ENCODE measurements around the gene PAPPA. TPM values are rescaled to one million over a fixed set of nuclear protein-coding genes. Genes with fewer than 3 reads are reported as not detected.

PAPPA gene
- total RNA-seq, 6 experiments from 2014 or later: 0.07 to 0.50 (median 0.32) TPM

DNA sequence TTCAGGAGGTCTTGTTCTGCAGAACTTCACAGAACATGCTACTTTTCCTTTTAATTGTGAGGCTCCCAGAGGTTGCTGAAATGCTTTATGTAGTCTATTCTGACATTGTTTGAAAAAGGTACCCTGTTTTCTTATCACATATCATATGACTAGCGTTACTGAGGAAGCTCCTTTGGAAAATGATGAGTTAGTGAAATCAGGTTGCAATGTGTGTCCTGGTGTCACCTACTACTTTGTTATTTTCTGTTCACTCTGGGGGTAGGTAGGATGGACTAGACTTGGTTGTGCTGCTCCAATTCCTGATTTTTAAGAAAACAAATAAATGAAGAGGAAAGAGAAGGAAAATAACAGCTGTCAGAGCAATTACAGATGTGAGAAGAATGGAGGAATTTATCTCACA lies 93.7 kb downstream of the PAPPA start:
- Histone ChIP-seq H3K4me1 (peaks cover 0 to 7% (median 0%) of the 10 kb centered on the region in 4 donors), H3K9me3 (no peaks in the 10 kb centered on the region), H3K4me3 (no peak overlapping the region), H3K27ac (no peak overlapping the region), H3K27me3 (no peaks in the 10 kb centered on the region), H3K36me3 (no peaks in the 10 kb centered on the region)
- TF ChIP-seq, protein P1, sequence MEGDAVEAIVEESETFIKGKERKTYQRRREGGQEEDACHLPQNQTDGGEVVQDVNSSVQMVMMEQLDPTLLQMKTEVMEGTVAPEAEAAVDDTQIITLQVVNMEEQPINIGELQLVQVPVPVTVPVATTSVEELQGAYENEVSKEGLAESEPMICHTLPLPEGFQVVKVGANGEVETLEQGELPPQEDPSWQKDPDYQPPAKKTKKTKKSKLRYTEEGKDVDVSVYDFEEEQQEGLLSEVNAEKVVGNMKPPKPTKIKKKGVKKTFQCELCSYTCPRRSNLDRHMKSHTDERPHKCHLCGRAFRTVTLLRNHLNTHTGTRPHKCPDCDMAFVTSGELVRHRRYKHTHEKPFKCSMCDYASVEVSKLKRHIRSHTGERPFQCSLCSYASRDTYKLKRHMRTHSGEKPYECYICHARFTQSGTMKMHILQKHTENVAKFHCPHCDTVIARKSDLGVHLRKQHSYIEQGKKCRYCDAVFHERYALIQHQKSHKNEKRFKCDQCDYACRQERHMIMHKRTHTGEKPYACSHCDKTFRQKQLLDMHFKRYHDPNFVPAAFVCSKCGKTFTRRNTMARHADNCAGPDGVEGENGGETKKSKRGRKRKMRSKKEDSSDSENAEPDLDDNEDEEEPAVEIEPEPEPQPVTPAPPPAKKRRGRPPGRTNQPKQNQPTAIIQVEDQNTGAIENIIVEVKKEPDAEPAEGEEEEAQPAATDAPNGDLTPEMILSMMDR (IDR thresholded peaks at IDR 0.05): no peak
- TF ChIP-seq POLR2A (IDR thresholded peaks at IDR 0.05): no peak
- DNase-seq (no peak), ATAC-seq (no peak)
- WGBS (ENCODE audit: insufficient coverage, low coverage, low lambda C conversion rate, missing lambda C conversion rate): 64% methylated on average over 1 of the region's 1 CpG
- intact Hi-C loops (cut with DNase I): no loop called here

DNA sequence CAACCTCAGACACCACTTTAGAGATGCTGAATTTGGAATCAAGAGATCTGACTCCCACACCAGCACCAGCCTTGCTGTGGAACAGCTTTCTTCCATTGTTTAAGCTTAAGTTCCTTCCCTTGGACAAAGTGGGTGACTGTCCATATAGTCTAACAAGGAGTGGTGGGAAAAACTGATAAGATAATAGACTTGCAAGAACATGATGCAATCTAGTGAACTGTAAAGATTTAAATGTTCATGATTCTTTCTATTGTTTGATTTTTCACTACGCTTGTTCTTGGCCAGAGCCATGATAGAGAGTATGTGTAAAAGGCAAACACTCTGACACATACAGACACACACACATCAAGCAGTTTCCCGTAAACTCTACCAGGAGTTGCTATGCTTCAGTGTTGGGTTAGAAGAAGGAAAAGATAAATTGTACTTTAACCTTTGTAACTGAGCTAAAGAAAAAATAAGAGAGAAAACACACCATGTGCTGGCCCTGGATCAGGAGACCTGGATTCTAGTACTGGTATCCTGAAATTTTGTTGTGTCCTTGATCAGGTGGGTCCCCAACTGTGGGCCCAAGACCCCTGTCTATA lies 94.3 kb downstream of the PAPPA start:
- Histone ChIP-seq H3K36me3 (no peaks in the 10 kb centered on the region), H3K27ac (no peak overlapping the region), H3K4me1 (peaks cover 0 to 7% (median 0%) of the 10 kb centered on the region in 4 donors), H3K9me3 (no peaks in the 10 kb centered on the region), H3K27me3 (no peaks in the 10 kb centered on the region), H3K4me3 (no peak overlapping the region)
- ATAC-seq: peak in 3 of 4 donors; percentile 30 to 80 (median 53)
- intact Hi-C loops (cut with DNase I): no loop called here
- no peak for DNase-seq
- TF ChIP-seq POLR2A (IDR thresholded peaks at IDR 0.05): no peak
- TF ChIP-seq, protein P1 (IDR thresholded peaks at IDR 0.05): no peak
- WGBS (ENCODE audit: insufficient coverage, low coverage, low lambda C conversion rate, missing lambda C conversion rate): 66% methylated on average over 2 of the region's 2 CpGs

DNA sequence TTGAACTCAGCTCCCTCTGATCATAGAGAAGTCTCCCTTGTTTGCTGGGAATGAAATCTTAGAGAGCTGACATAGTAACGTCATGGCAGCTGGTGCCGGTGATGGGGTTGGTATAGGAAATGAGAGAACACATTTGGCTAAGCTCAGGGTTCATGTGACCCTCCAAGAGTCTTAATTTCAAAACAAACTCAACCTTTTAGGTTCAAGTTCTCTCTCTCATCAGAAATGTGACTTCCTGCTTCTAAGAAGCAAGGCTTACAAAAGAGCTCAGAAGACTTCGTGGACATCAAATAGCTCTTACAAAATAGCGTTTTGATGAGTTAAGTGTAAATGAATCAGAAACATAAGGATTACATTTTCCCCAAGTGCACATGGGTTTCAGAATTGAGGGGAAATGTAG lies 97.3 kb downstream of the PAPPA start:
- Histone ChIP-seq H3K9me3 (no peaks in the 10 kb centered on the region), H3K27ac (no peak overlapping the region), H3K4me1 (peaks cover 0 to 7% (median 0%) of the 10 kb centered on the region in 4 donors), H3K36me3 (no peaks in the 10 kb centered on the region), H3K4me3 (no peak overlapping the region), H3K27me3 (no peaks in the 10 kb centered on the region)
- DNase-seq: no peak
- WGBS (ENCODE audit: insufficient coverage, low coverage, low lambda C conversion rate, missing lambda C conversion rate): 54% methylated on average over 4 of the region's 4 CpGs
- intact Hi-C loops (cut with DNase I): no loop called here
- ATAC-seq: no peak
- TF ChIP-seq, protein P1 (IDR thresholded peaks at IDR 0.05): no peak
- TF ChIP-seq POLR2A (IDR thresholded peaks at IDR 0.05): no peak

DNA sequence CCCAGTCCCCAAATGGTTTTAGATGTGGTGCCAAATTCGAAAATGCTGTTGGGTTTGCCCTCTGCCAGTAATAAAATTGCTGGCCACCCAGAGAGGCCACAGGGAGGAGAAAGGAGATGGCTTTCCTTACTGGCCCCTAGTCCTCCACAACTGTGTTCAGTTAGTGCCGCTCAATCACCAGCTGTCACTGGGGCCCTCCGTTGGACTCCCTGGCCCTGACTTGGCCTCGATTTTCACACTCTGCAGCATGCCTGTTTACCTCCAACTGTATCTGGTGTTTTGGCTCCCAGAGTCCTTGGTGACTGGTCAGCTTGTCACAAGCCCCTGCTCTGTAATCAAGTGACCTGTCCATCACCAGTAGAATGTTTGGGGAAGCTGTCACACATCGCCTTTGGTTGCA lies 97.8 kb downstream of the PAPPA start:
- ATAC-seq (no peak), DNase-seq (no peak)
- no peak overlapping the region for H3K27ac ChIP-seq
- 27% methylated on average over 2 of the region's 5 CpGs for WGBS (ENCODE audit: insufficient coverage, low coverage, low lambda C conversion rate, missing lambda C conversion rate)
- no peaks in the 10 kb centered on the region for H3K36me3 ChIP-seq
- no peak for TF ChIP-seq POLR2A (IDR thresholded peaks at IDR 0.05)
- TF ChIP-seq, protein P1 (IDR thresholded peaks at IDR 0.05): no peak
- H3K4me3 ChIP-seq: no peak overlapping the region
- intact Hi-C loops (cut with DNase I): no loop called here
- peaks cover 0 to 7% (median 0%) of the 10 kb centered on the region in 4 donors for H3K4me1 ChIP-seq
- no peaks in the 10 kb centered on the region for H3K9me3 ChIP-seq
- no peaks in the 10 kb centered on the region for H3K27me3 ChIP-seq
